ENCODE results near the gene SSBP4.

Gene SSBP4

GRCh38 chr19:18435842-18436670, 16.9 kb downstream of the SSBP4 start:
- H3K4me3 ChIP-seq (ENCODE audit: low read depth, low read length): no peak overlapping the region

GRCh38 chr19:18436671-18437490, 17.7 kb downstream of the SSBP4 start:
- no peak for DNase-seq (ENCODE audit: low read depth)
- TF ChIP-seq CTCF (IDR thresholded peaks at IDR 0.05; ENCODE audit: low read depth, low read length, missing control alignments): no peak
- peak overlapping the region; percentile 46 for H3K4me3 ChIP-seq (ENCODE audit: low read depth, low read length)

More at GRCh38 chr19:18435842-18436670, 16.9 kb downstream of the SSBP4 start:
- no peak for TF ChIP-seq CTCF (IDR thresholded peaks at IDR 0.05; ENCODE audit: low read depth, low read length, missing control alignments)
- DNase-seq (ENCODE audit: low read depth): no peak

- DNase-seq (ENCODE audit: low read depth): no peak
Measured at GRCh38 chr19:18437491-18438330, 18.5 kb downstream of the SSBP4 start, which contains the start of gene ISYNA1. Gene ISYNA1, minus strand, starts transcription at chr19:18438133. Its CDS starts 154 bp downstream, at chr19:18437979.

GRCh38 chr19:18438331-18439024, 19.3 kb downstream of the SSBP4 start:
- DNase-seq (ENCODE audit: low read depth): no peak
- no peak overlapping the region for H3K4me3 ChIP-seq (ENCODE audit: low read depth, low read length)
- no peak for TF ChIP-seq CTCF (IDR thresholded peaks at IDR 0.05; ENCODE audit: low read depth, low read length, missing control alignments)

More at GRCh38 chr19:18437491-18438330, 18.5 kb downstream of the SSBP4 start, which contains the start of gene ISYNA1:
- TF ChIP-seq CTCF (IDR thresholded peaks at IDR 0.05; ENCODE audit: low read depth, low read length, missing control alignments): no peak
- peak within 1 kb of the TSS; percentile 53 for H3K4me3 ChIP-seq (ENCODE audit: low read depth, low read length)

- TF ChIP-seq CTCF (IDR thresholded peaks at IDR 0.05; ENCODE audit: low read depth, low read length, missing control alignments): no peak
- no peak for DNase-seq (ENCODE audit: low read depth)
- no peak overlapping the region for H3K4me3 ChIP-seq (ENCODE audit: low read depth, low read length)
Measured at GRCh38 chr19:18439025-18439909, 20.1 kb downstream of the SSBP4 start.
